Frontal cortex (tissue), 4 donors: ENCODE measurements around the gene ABHD12. TPM values are rescaled to one million over a fixed set of nuclear protein-coding genes. Genes with fewer than 3 reads are reported as not detected.
"Not testable (repeated sequence)": the region's sequence is repeated elsewhere in the genome, so short reads cannot be mapped to it uniquely, and the experiment has no call there.

Experiments used
- DNase-seq, 2 donors: peaks; one replicate each; pipeline ENCODE4 v3.0.0; 2012; ENCODE audit warnings: low spot score in 2 of 2
- FAIRE-seq: peaks from 2 replicates; lab custom pipeline; 2012; peaks lifted over from hg19 to GRCh38; lab: Jason Lieb, UNC
- total RNA-seq: library from RNA; depleted of rRNA; stranded (reverse); fragments of >200 nt; gene quantifications from one replicate; pipeline ENCODE4 v1.2.3, GENCODE V29; 2014
- donor health status: control.
- donor health status: control.
- donor health status: control.

Gene ABHD12
- total RNA-seq, 1 donor from 2014 or later: 42.8 TPM

DNA sequence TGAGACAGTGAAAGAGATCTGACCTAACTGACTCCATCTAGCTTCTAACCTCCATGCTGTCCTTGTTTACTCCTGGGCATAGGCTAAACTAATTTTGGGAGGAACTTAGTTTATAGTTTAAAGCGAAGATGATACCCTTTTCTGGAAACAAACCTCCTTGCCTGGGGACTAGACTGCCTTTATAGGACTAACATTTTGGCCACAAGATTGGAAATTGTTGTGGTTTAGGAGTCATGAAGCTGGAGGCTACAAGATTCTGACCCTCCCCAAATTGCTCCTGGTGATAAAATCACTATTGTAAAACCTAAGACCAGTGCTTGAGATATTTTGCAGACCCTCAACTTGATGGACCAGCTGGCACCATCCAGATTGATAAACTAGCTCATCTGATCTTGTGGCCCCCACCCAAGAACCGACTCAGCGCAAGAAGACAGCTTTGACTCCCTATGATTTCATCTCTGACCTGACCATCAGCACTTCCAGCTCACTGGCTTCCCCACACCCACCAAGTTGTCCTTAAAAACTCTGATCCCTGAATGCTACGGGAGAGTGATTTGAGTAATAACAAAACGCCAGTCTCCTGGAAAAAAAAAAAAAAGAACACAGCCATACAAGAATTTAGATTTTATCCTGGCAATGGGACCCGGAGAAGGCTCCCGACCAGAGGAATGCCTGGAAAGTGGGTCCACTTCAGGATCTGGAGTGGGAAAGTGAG lies 63.0 kb downstream of the ABHD12 start:
- FAIRE-seq (no peak), DNase-seq (no peak)

DNA sequence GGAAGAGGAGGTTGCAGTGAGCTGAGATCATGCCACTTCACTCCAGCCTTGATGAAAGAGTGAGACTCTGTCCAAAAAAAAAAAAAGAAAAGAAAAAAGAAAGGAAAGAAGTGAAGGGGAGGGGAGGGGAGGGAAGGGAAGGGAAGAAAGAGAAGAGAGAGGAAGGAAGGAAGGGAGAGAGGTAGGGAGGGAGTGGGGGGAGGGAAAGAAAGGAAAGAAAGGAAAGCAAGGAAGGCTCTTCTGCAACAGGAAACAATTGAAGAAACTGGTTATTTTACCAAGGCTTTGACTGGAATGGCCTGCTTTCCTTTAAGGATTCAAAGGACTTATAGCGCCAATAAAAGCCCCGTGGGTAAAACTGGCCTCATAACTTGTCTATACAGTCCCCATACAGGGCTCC lies 64.6 kb downstream of the ABHD12 start:
- DNase-seq: no peak
- no peak for FAIRE-seq

DNA sequence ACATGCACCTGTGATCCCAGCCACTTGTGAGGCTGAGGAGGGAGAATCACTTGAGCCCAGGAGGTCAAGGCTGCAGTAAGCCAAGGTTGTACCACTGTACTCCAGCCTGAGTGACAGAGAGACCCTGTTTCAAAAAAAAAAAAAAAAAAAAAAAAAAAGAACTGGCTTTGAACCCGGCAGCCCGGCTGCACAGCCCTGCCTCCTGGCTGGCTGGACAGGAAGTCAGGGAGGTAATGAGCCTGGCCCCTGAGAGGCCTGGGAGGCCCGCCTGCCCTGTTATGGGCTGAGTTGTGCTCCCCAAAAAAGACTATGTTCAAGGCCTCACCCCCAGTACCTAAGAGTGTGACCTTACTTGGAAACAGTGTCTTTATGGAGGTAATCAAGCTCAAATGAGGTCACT lies 65.6 kb downstream of the ABHD12 start:
- DNase-seq (no peak), FAIRE-seq (no peak)

DNA sequence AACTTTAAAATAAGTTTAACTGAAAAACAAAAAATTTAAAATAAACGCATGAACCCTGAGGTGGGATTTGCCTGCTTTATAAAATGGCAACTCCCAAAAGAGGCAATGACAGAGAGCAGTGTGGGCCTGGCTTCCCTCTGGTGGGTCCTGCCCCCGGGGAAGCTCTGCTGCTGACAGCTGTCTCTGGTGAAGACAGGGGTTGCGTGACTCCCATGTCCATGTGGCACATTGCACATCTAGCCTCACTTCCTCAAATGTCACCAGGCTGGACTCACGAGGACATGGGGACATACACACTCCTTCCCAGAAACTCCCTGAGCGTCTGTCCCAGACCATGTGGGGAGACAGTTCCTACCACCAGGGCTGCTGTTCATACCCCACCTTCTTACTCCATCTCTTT lies 66.2 kb downstream of the ABHD12 start:
- no peak for DNase-seq
- no peak for FAIRE-seq

DNA sequence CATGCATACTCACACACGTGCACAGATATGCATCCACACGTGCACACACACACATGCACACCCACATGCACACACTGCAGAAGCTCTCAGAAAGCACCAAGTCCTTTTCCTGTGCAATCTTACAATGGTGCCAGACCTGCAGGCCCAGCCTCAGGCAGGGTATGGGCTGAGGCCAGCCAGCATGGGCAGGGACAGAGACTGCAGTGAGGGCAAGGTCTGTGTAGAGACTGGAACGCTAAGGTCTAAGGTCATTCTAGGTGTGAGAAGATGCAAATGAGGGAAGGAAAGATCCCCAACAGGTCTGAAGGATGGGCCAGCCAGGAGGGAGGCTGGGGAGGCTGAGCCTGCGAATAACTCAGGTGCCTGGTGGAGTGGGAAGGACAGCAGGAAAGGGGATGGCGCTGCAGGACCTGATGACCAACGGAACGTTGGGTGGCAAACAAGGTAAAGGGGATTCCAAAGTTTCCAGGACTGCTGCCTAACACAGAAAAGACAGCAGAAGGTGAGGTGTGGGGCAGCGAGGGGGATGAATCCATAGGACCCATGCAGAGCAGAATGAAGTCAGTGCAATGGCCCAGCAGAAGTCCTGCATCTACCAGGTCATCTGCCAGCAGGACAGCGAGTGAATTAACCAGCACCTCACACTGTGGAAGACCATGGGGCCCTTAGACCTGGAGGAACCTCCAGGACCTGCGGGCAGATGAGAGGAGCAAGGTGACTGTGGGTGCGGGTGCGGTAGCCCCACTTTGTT lies 67.0 kb downstream of the ABHD12 start:
- FAIRE-seq (no peak), DNase-seq (no peak)

DNA sequence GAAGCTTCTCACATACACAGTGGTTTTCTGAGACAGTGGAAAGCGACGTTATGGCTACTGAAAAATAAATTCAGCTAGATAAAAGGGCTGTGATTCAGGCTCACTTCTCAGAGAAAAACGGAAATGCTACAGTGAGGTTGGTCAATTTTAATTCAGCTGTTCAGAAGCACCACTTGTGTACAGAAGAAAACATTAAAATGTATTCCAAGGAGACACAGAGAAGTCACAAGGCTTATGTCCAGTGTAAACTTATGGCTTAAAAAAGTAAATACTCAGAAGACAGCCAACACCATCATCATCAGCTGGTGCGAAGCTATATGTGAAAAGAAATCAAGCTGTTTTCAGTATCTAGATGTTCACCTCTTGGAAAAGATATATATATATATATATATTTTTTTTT lies 68.6 kb downstream of the ABHD12 start:
- FAIRE-seq (no peak), DNase-seq (no peak)

DNA sequence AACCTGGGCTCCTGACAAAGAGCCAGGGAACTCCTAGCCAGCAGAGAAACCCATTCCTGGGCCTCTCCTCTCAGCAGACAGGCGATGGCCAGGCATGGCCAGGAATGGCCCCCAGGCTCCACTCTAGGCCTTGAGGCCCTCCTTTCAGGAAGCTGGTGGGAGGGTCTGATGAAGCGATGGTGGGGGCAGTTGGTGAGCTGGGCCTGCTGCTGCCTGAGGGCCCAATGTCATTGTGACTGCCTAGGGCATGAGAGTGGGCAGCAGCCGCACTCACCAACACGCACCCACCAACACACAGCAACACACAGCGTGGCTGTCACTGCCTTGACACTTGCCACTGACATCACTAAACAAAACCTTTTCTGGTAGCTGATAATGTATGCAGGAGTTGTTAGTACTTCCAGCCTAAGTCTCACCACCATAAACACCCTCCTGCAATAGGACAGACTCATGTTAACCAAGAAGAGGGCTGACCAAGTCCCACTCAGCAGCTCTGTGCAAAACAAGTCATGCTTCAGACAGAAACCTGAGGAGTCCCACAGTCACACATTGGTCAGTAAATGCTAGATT lies 69.3 kb downstream of the ABHD12 start:
- DNase-seq: no peak
- no peak for FAIRE-seq

DNA sequence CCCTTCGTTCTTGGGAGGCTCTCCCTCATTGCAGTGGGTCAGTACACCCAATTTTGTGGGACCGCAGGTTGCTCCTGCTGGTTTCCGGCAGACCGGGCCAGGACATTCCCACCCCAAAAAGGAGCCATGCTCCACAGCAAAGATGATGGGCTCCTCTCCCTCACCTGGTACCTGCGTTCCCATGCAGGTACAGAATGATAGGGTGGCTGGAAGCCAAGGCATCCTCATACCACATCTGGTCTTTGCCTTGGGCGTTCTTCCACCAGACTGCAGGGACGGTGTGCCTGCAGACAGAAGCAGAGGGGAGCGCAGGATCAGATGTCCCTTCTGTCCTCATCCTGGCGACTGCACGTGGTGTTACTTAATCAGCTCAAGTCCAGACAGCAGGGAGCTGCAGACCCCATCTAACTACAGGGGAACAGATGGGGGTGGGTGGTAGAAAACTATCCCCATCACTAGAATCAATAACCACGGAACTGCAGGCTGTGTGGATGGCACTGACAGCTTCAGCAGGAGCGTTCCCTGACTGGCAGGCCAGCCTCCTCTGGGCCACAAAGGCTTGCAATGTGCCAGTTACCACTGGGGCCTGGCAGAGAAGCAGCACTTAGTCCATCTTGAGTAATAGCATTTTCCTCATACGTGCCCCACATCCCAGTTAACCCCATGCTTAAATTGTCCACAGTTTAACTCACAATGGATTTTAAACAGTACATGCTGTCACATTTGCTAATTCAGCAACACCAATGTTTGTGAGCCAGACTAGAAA lies 70.4 kb downstream of the ABHD12 start:
- no peak for DNase-seq
- FAIRE-seq: no peak

DNA sequence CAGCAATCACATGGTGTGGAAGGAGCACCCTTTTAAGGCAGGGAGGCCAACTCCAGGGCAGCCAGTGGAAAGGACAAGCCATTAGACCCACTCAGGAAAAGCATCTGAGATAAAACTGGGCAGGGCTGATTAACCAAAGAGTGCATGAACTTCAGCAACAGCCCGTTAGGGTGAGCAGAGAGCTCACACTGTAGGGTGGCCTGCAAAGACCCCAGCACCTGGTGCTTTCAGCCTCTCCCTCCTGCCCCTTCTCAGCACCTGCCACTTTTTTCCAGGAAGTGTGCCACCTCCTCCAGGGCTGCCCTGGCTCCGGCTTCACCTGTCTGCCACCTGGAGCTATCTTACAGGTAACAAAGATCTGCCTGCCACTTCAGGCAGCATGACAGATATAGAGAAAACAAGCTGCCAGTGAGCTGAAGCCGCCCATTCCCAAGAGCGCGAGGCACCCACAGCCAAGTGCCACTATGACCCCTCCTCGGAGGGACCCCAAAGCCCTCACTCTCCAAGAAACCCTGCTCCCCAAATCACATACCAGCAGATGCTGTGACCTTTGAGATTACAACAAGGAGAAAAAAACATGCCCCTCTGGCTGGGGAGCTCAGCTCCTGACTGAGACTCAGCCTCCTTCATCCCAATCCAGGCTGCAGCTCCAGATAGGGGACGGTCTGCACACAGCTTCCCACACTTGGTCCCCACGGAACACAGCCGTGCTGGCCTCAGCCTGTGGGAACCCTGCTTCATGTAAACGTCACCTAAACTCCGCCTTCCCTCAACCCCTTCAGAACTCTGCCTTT lies 71.2 kb downstream of the ABHD12 start:
- FAIRE-seq (no peak), DNase-seq (no peak)

DNA sequence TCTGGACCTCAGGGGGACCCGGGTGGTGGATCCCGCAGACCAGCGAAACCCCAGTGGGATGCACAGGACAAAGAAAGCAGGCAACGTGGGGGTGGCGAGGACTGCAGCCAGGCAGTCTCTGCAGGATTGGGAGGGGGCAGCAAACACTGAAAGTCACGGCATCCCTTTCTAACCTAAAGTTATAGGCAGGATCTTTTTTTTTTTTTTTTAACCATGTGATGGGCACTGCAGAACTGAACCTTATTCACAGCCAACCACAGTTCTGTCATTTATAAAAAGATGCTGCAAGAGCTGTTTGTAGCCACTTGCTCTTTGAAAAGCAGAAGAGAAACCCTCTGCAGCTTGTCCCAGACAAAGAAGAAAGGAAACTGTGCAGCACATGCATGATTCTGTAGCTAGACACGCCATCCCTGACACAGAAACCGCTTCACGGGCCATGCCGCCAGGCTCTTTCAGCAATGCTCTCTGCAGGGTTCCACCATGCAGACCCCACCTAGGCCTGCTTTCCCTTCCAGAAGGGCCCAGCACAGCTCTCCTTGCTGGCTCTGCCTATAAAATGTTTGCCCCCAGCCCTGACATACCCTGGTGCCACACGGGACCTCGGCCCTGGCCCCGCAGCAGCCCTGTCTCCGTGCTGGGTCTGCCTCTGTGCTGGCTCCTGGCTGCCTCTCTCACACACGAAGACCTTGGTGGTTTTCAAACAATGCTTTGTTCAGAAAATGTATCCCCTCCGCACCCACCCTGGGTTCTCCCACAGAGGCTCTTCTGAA lies 72.0 kb downstream of the ABHD12 start:
- FAIRE-seq: no peak
- DNase-seq: peak in 1 of 2 donors; percentile 22

DNA sequence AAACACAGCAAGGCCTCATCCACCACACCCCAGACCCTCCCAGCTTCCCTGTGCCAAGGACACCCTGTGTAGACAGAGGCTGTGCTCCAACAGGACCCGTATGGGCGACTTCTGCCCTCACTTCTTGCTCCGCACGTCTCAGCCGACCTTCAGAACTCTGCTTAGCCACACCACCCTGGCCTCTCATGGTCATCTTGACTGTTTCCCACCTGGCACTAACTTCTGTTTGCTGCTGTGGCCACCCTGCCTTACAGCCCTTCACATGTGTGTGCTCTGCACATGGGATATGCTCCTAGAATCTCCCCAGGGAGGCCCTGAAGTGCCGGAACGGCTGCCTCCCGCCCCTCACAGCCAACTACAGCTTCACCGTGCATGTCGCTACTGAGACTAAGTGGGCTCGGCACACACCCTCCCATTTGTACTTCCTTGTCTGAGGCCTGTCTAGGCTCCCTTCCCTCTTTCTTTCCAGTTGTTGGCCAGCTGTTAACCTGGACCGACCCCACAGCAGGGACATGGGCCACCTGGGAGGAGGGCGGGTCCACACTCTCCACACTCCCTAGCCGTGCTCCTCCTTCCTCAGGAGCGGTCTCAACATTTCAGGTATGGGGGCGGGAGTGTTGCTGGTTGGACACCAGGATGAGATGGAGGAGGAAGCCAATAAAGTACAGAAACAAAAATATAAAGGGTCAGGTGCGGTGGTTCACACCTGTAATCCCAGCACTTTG lies 73.1 kb downstream of the ABHD12 start:
- FAIRE-seq (no peak), DNase-seq (no peak)

DNA sequence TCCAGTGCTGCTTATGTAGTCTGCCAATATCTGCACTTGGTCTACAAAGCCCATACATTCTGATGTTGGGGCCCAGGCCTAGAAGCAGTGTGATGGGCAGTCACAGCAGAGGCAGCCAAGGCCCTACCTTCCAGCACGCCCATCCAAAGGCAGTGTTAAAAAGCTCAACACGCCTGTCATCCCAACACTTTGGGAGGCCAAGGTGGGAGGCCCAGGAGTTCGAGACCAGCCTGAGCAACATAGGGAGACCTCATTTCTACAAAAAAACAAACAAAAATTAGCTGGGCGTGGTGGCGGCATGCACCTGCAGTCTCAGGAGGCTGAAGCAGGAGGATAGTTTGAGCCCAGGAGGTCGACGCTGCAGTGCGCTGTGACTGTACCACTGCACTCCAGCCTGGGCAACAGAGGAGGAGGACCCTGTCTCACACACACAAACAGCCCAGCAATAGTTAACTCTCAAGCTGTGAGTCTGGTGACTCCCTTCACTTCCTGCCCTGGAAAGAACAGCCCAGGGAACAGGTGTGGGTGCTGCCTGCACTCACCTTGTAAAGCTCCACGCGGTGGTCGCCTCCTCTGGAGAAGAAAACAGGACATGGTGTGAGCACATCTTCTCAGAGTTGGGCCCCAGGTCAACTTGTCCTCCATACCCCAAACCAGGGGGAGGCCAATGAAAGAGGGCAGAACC lies 74.0 kb downstream of the ABHD12 start:
- DNase-seq (no peak), FAIRE-seq (no peak)

DNA sequence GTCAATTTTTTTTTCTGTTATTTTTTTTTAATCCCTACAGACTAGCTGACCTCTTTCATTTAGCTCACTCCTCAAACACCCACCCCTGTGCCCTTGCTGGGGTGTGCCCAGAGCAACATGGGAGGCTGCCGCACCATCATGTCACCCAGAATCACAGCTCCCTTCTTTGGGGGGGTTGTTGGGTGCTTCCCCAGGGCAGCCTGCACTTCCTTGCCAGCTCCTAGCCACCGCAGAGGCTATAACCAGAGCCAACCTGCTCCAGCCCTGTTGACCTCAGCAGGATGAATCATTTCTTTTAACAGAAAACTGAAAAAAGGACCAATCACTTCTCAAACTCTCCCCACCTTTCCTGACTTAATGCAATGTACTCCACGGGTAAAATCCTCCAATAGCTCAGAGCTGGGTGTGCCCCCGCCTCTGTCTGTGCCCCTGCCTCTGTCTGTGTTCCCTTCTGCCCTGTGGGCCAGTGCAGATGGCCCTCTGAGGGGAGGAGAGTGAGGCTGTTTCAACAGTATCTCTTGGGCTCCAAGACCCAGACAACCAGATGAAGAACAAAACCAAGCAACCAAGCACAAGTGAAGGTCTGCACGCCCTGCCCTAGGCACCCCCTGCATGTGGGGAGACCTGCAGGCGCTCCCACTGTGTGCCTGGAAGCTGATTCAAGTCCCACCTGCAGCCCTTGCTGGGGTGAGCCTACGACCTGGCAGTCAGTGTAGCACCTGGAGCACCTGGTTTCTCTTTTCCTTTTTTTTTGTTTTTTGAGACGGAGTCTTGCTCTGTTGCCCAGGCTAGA lies 75.0 kb downstream of the ABHD12 start:
- DNase-seq (no peak), FAIRE-seq (no peak)

DNA sequence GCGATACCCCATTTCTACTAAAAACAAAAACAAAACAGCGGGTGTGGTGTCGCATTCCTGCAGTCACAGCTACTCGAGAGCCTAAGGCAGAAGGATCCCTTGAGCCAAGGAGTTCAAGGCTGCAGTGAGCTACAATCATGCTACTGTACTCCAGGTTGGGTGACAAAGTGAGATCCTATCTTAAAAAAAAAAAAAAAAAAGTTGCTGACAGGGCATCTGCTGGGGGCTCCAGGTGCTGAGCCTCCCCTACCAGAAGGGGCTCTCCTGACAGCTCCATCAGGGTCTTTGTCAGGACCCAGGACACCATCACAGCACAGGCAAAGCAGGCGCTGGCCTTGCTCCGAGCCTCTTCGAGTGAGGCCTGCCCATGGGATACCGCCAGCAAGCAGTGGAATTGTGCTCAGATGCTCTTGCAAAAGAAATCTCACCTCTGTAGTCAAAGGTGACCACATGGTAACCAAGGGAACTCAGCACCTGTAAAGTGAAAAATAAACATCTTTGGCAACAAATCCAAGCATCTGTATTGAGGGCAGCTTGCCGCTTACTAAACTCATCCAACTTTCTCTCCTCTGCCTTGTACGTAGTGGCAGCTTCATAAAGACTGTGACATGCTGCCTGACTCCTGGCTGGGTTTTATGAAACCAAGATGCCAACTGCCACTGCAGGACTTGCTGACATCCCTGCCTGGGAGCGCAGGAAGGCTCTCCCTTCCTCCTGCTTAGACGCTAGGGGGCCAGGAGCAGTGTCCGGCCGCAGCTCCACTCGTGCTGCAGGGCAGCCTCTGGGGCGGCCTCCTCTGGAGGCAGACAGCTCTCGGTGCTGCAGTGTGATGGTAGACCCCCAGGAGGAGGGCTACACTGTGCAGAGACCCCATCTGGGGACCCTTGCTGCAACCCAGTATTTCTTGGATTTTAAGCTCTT lies 75.9 kb downstream of the ABHD12 start:
- no peak for FAIRE-seq
- no peak for DNase-seq

DNA sequence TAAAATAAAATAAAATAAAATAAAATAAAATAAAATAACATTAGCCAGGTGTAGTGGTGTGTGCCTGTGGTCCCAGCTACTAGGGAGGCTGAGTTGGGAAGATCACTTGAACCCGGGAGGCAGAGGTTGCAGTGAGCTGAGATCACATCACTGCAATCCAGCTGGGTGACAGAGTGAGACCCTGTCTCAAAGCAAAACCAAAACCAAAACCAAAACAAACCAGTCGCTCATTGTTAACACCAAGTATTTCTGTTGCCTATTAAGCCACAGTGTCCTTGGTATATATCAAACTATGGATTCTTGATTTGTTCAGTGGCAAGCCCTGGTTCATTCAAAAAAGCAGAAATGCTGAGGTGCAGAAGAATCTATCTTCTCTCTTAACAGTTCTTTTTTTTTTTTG lies 77.0 kb downstream of the ABHD12 start:
- no peak for FAIRE-seq
- DNase-seq: no peak

DNA sequence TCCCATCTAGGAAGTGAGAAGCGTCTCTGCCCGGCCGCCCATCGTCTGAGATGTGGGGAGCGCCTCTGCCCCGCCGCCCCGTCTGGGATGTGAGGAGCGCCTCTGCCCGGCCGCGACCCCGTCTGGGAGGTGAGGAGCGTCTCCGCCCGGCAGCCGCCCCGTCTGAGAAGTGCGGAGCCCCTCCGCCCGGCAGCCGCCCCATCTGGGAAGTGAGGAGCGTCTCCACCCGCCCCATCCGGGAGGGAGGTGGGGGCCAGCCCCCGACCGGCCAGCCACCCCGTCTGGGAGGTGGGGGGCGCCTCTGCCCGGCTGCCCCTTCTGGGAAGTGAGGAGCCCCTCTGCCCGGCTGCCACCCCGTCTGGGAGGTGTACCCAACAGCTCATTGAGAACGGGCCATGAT lies 77.9 kb downstream of the ABHD12 start:
- DNase-seq: not testable (repeated sequence)

More for the DNA sequence above, 77.9 kb downstream of the ABHD12 start:
- FAIRE-seq: not testable (repeated sequence)
